Jurkat, Clone E6-1 (cell line): ENCODE measurements around the gene GYPE. TPM values are rescaled to one million over a fixed set of nuclear protein-coding genes. Genes with fewer than 3 reads are reported as not detected.
"Not testable (repeated sequence)": the region's sequence is repeated elsewhere in the genome, so short reads cannot be mapped to it uniquely, and the experiment has no call there.

Experiments used
- DNase-seq: peaks from one replicate; pipeline ENCODE4 v3.0.0-alpha.2; 2011; ENCODE audit warnings: low read depth, low spot score
- H3K4me3 ChIP-seq: 2 replicates; pipeline ENCODE4 v1.5.1; 2011; ENCODE audit warnings: mild to moderate bottlenecking, low read length, control low read depth, moderate library complexity
- polyA plus RNA-seq: library from polyadenylated mRNA; unstranded; fragments of >200 nt; gene quantifications from one replicate; pipeline ENCODE4 v1.2.1, GENCODE V29; 2012; ENCODE audit warnings: missing spikeins; ENCODE audit not compliant: insufficient read length, insufficient read depth

Gene GYPE
- not detected for polyA plus RNA-seq

- not testable (repeated sequence) for DNase-seq, H3K4me3 ChIP-seq
Observed at GRCh38 chr4:143905440-143905839, at the start of gene GYPE. TSS of gene GYPE (minus strand) at chr4:143905559. CDS start at chr4:143905507, 52 bp downstream.

- not testable (repeated sequence) for H3K4me3 ChIP-seq
Observed at GRCh38 chr4:143951458-143951972, 46.2 kb upstream of the GYPE start.

DNA sequence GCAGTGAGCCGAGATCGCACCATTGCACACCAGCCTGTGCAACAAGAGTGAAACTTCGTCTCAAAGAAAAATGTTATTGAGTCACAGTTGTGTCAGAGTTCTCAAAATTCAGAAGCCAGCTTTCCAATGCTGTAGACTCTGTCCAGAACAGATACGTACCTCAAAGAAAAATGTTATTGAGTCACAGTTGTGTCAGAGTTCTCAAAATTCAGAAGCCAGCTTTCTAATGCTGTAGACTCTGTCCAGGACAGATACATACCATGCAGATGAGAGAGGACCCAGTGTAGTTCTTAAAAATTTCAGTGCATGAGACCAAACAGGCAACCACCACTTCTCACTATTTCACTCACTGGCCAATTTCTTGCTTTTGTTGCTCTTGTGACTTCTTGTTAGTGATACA, 45.6 kb upstream of the GYPE start:
- H3K4me3 ChIP-seq, DNase-seq: not testable (repeated sequence)

More at GRCh38 chr4:143951458-143951972, 46.2 kb upstream of the GYPE start:
- DNase-seq, result not testable (repeated sequence)

DNA sequence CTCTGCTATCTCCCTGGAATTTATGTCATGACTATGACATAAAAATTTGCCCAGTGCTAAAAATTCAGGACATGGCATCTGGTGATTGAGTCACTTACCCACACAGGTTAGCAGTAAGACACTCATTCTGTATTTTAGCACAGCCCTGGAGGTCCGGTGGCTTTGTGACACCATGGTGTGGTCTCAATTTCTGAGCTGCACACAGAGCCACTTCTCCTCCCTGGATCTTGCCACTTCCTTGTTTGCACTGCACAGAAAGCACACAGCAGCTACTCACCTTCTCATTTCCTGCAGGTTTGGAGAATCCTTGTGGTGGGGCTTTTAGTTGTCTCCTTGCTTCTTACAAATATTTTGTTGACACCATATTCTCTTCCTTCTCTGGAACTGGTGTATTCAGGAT, 44.8 kb upstream of the GYPE start:
- H3K4me3 ChIP-seq, DNase-seq: not testable (repeated sequence)

DNA sequence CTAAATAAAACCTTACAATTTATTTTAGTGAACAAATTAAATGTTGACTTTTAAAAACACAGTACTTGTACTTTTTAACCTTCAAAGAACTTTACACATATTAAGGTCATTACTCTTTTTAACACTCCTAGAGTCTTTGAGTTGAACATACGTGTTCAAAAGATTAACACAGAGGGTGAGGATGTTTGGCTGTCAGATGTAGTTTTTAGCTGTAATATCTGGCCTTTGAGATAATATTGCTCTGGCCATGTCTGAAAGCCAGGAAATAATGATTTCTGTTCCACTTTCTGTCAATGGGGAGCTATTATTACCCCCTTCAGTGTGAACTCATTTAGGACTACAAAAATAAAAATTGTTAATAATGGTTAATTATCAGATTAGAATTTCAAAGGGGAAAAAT, 42.1 kb upstream of the GYPE start:
- not testable (repeated sequence) for DNase-seq, H3K4me3 ChIP-seq

GRCh38 chr4:143940708-143941107, 35.3 kb upstream of the GYPE start:
- not testable (repeated sequence) for H3K4me3 ChIP-seq, DNase-seq

GRCh38 chr4:143939528-143939927, 34.2 kb upstream of the GYPE start:
- no peak for DNase-seq
- H3K4me3 ChIP-seq, result no peak overlapping the region

DNA sequence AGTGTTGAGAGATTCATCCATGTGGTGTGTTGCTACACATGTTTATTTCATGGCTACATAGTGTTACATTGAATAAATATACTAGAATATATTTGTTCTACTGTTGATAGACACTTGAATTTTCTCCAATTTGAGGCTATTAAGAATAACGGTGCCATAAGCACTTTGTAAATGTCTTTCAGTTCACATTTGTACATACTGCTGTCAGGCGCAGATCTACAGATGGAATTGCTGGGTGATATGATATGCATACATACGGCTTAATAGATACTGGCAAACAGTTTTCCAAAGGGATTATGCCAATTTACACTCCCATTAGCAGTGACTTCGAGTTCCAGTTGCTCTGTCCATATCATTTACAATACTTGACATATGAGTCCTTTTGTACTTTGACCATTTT, 33.5 kb upstream of the GYPE start:
- not testable (repeated sequence) for H3K4me3 ChIP-seq, DNase-seq

- DNase-seq, result peak; percentile 12
- no peak overlapping the region for H3K4me3 ChIP-seq
Observed at GRCh38 chr4:143921181-143921580, 15.8 kb upstream of the GYPE start.

- H3K4me3 ChIP-seq, DNase-seq: not testable (repeated sequence)
Observed at GRCh38 chr4:143916485-143916884, 11.1 kb upstream of the GYPE start.

- not testable (repeated sequence) for DNase-seq, H3K4me3 ChIP-seq
Observed at GRCh38 chr4:143912478-143912877, 7.1 kb upstream of the GYPE start.

DNA sequence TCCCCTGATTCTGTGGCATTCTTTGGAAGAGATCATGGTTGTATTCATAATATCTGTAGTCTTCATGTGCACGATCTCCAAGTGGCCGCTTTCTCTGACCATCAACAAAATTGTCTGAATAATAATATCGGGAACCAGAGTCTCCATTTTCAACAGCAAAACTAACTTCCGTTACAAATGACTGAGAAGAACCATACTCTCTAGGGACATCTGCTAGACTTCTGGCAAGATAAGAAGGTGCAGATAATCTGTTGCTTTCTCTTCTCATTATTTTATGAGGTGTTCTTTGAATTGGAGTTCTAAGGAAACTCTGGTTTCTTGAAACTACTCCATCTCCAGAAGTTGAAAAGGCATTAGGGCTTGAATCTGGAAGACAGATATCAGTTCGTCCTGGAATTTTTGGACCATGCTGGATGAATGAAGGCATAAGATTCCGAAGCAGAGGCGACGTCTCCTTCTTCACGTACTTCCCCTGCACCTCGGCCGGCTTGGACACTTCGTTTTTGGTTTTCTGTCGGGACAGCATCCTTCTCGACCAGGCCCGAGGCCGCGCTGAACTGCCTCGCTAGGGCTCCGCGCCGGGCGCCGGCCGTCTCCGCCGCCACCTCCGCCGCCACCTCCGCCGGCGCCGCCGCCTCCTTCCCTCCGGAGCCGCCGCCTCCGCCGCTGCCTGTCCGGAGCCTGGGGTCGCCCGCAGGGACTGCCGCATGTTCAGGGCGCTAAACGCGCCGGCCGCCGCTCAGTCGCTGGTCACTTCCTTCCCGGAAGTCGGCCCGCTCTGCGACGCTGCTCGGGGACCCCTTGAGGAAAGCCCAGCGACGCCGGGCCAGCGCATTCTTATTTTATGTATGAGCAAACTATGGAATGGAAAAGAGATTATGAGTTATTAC, 6.4 kb upstream of the GYPE start:
- not testable (repeated sequence) for H3K4me3 ChIP-seq, DNase-seq

DNA sequence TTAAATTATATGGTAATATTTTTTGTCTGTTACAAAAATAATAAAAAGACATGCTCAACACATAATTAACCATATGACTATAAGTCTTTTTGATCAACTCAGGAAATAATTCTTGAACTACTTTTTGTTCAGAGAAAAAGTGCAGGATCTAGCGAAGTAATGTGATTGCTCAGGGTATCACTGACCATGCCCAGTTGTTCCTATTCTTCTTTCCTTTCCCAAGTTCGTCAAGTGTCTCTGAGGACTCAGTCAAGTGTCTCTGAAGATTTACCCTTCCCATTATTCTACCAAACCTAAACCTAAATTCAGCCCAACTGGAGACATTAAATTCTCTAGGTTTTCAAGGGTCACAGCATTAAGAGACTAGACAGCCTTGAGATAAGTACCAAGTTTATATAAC, 5.5 kb upstream of the GYPE start:
- H3K4me3 ChIP-seq, DNase-seq: not testable (repeated sequence)

DNA sequence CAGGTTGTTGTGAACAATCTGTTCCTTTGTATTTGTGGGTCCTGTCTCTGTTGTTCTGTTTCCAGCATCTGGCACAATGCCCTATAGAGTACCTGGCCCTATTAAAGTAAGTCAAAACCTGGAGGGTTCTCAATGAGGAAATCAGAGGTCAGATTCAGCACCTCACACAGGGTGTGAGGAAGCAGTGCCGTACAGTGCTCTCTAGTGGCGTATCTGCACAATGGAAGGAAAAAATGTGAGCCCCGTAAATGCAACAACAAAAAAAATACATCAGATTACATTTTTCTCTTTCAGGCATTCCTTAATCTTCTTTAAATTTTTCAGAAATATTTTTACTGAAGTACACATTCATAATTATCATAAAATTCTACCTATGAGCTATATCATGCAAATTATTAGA, 2.5 kb upstream of the GYPE start:
- not testable (repeated sequence) for H3K4me3 ChIP-seq
- DNase-seq, result peak; percentile 51

DNA sequence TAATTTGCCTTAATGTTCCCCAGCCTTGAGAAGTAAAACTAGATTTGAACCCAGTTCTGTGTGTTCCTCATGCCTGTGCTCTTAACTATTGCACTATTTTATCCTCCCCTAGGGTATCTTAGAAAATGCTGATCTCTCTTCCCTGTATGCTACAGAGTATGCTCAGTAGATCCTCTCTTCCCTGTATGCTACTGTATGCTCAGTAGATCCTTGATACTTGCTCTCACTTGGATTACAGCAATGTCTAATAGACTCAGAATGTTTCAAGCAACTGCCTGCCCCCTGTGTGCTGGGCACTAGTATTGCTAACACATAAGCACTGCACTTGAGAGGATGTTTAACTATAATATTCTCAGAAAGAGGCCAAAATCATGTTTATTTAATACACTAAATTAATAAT, 928 bp downstream of the GYPE start:
- H3K4me3 ChIP-seq, result not testable (repeated sequence)

DNA sequence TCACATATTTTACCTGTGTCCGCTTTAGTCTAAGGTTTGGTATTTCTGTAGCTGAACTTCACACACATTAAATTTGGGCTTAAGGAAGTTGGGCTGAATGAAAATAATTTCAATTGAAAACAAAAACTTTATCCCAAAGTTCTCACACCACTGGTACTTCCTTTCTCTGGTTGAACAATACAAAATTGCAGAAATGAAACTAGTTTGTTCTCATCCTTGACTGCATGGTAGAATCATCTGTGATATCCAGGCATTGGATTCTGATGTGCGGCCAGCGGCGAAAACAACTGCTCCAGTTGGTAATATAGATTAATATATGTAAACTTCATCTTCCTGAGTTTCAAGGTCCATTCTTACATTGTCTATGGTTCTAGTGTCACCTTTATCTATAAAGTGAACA, 15.0 kb downstream of the GYPE start:
- not testable (repeated sequence) for DNase-seq, H3K4me3 ChIP-seq

More for the DNA sequence above, 928 bp downstream of the GYPE start:
- not testable (repeated sequence) for DNase-seq

GRCh38 chr4:143888189-143888588, 17.2 kb downstream of the GYPE start:
- not testable (repeated sequence) for H3K4me3 ChIP-seq, DNase-seq

- H3K4me3 ChIP-seq, DNase-seq: not testable (repeated sequence)
Observed at GRCh38 chr4:143884965-143885364, 20.4 kb downstream of the GYPE start.

DNA sequence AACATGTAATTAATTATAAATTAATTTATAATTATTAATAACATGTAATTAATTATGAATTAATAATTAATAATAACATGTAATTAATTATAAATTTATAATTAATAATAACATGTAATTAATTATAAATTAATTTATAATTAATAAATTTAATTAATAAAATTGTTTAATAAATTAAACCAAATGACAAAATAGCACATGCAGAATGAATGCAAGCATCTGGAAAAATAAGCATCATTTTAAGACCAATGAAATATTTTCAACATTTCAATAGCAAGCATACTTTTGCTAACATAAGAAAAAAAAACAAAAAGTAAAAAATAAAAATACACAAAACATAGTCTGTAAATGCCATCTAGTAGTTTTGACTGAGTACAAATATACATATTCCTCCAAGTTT, 21.8 kb downstream of the GYPE start:
- no peak overlapping the region for H3K4me3 ChIP-seq
- no peak for DNase-seq

- no peak for DNase-seq
- no peak overlapping the region for H3K4me3 ChIP-seq
Observed at GRCh38 chr4:143882892-143883291, 22.5 kb downstream of the GYPE start.
